ENCODE measurements around the gene ZMYND15.

ZMYND15 gene

DNA sequence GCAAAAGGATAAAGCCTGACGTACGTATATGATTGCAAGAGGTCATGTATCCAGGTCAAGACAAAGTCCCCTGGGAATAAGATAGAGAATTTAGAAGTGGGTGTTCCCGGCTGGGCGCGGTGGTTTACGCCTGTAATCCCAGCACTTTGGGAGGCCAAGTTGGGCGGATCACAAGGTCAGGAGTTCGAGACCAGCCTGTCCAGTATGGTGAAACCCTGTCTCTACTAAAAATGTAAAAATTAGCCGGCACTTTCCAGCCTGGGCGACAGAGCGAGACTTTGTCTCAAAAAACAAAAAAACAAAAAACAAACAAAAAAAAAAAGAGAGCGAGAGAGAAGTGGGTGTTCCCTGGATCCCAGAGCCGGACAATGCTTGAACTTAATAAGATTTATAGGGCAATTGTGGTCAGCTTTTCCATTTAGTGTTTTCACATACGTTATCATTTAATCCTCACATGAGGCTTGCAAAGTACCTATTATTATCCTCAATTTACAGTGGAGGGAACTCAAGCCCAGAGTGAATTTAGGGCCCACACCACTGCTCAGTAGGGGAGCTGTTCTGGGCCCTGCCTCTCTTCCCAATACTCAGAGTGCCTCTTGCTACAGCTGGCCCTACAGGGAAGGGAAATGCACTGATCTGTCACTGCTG is 48.6 kb downstream of the ZMYND15 start:
- no peak for DNase-seq

DNA sequence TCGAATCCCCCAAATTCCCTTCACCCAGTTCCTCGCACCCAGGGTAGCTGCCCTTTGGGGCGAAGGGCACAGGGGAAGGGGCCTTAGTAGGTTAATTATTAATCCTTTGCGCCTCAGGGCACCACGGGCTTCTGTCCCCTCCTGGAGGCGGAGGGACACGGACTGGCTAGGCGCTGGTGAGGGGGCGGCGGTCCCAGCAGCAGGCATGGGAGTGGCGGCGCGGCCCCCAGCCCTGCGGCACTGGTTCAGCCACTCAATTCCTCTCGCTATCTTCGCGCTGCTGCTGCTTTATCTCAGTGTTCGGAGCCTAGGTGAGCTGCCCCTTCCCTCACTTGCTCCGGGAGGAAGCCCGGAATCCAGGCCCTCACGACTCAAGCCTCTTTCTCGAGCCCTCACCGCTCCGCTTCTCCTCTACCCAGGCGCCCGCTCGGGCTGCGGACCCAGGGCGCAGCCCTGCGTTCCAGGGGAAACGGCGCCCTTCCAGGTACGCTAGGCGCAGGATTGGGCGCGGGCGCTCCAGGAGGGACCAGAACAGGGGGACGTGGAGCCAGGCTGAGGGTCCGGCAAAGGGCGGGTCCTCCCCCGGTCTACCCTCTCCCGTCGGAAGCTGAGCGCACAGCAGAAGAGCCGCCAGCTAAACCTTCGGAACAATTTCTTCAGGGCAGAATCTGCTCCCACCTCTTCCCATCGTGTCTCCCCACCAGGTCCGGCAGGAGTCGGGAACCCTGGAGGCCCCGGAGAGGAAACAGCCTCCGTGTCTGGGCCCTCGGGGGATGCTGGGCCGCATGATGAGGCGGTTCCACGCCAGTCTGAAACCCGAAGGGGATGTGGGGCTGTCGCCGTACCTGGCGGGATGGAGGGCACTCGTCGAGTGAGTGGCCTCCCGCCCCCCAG is 49.4 kb downstream of the ZMYND15 start, which contains the start of gene GLTPD2:
Gene GLTPD2, plus strand, starts transcription at position 158 of the 894 bp plus-strand sequence. Its CDS starts 48 bp downstream, at position 206.
- no peak for DNase-seq

DNA sequence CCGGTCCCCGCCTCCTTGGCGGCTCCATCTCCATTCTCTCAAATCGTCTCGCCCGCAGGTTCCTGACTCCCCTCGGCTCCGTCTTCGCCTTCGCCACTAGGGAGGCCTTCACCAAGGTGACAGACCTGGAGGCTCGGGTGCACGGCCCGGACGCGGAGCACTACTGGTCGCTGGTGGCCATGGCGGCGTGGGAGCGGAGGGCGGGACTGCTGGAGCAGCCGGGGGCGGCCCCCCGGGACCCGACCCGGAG is 50.0 kb downstream of the ZMYND15 start:
- no peak for DNase-seq

DNA sequence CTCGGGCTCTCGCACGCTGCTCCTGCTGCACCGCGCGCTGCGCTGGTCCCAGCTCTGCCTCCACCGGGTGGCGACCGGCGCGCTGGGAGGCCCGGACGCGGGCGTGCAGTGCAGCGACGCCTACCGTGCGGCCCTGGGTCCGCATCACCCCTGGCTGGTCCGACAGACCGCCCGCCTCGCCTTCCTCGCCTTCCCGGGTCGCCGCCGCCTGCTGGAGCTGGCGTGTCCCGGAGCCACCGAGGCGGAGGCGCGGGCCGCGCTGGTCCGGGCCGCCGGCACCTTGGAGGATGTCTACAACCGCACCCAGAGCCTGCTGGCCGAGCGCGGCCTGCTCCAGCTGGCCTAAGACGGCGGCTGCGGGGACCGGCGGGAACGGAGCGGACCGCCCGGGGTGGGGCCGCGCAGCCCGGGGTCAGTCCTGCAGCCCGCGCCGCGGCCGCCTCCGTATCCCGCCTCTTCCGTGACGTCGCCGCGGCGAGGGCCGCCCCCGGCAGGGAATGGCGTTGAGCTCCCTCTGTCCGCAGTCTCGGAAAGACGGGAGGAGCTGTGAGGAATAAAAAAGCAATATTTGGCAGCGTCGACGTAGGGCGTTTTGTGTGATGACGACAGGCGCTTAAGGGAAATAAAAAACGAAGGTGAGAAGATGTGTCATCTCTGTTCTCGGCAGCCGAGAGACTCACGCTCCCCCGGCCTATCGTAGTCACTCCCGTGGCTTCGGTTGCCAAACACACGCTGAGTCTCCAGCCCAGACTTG is 50.5 kb downstream of the ZMYND15 start:
- DNase-seq, result peak; percentile 78

DNA sequence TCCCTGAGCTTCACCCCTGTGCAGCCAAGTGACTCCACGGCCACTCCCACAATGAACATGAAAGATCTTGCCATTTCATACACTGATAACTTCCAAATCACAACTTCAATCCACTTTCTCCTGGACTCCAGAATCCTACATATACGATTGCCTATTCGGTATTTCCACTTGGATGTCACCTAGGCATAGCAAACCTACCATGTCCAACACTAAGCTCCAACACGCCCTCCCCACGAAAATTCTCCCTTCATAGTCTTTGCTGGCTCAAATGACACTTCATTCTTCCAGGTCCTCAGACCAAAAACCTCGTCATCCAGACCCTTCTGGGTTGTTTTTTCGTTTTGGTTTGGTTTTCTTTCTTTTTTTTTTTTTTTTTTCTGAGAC is 51.1 kb downstream of the ZMYND15 start:
- no peak for DNase-seq

DNA sequence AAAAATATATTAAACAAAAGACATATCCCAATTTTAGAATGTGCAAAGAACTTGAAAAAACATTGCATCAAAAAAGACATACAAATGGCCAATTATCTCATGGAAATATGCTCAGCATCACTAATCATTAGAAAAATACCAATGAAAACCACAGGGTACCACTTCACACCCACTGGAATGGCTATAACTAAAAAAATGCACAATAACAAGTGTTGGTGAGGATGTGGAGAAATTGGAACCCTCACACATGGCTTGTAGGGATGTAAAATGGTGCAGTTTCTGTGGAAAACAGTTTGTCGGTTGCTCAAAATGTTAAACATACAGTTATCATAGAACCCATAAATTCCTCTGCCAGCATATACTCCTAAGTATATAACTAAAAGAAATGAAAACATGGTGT is 55.5 kb downstream of the ZMYND15 start:
- DNase-seq, result no peak

Measured in NCI-H2171 (cell line).